ENCODE results near the gene HBG2.
"Not testable (repeated sequence)": the region's sequence is repeated elsewhere in the genome, so short reads cannot be mapped to it uniquely, and the experiment has no call there.

HBG2 gene

DNA sequence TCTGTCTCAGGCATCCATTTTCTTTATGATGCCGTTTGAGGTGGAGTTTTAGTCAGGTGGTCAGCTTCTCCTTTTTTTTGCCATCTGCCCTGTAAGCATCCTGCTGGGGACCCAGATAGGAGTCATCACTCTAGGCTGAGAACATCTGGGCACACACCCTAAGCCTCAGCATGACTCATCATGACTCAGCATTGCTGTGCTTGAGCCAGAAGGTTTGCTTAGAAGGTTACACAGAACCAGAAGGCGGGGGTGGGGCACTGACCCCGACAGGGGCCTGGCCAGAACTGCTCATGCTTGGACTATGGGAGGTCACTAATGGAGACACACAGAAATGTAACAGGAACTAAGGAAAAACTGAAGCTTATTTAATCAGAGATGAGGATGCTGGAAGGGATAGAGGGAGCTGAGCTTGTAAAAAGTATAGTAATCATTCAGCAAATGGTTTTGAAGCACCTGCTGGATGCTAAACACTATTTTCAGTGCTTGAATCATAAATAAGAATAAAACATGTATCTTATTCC, 26.1 kb upstream of the HBG2 start:
- DNase-seq, result no peak

DNA sequence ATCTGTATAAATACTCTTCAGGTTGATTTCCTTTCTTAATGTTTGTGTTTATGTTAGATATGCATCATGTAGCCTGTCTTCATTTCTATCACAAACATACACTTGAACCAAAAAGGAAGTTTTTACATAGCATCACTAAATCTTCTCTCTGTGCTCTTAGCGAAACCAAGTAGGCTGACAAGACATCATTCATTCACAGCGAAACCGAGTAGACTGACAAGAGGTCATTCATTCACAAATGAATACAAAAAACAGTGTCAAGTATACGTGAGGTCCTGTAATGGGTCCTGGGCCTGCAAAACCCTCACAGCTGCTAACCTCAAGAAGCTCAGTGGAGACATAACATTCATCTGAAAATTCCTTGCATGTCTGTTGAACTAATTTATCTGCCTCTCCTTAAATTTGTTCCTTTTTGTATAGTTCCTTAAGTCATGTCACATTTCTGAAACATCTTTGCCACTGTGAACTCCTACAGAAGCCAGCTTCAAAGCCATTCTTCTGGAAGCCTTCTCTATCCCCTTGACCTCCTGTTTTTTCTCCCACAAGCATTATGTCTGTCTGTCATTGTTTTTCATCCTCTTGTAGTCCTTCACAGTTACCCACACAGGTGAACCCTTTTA, 25.0 kb upstream of the HBG2 start:
- no peak for DNase-seq

DNA sequence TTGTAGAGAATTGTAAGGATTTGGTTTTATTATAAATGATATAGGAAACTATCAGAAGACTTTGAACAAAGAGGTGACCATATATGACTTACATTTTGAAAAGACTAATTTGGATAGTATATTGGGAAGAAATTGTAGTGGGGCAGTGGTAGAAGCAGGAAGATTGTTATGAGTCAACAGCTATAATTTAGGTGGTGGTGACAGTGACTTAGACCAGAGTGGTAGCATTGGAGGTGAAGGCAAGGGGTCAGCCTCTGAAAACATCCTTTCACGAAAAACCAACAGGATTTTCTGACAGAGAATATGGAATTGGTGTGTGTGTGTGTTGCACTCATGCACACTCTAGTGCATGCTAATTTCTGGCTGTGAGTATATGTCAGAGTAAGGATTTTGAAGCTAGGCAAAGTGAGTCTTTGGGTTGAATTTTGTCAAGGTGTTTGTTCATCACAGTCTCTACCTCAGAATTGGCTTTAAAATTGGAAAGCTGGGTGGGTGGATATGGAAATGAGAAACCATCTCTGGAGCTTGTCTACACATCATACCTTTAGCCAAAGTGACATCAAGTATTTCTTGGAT, 23.3 kb upstream of the HBG2 start:
- no peak for DNase-seq

DNA sequence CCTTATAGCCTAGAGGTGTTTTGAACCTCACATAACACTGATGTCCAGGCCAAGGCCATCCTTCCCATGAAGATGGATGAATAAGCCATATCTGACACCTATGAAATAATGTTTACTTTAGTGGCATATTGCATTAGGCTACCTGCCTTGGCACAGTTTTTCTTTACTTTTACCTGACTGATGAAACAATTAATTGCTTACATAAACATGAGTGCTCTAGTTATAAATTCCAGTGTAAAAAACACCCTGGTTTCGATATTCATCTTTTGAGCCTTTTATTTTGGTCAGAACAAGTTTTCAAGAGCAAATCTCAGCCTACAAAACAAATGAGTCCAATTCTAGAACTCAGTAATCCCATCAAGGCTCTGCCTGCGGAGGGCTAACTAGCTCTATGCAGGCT, 22.1 kb upstream of the HBG2 start:
- DNase-seq, result no peak

DNA sequence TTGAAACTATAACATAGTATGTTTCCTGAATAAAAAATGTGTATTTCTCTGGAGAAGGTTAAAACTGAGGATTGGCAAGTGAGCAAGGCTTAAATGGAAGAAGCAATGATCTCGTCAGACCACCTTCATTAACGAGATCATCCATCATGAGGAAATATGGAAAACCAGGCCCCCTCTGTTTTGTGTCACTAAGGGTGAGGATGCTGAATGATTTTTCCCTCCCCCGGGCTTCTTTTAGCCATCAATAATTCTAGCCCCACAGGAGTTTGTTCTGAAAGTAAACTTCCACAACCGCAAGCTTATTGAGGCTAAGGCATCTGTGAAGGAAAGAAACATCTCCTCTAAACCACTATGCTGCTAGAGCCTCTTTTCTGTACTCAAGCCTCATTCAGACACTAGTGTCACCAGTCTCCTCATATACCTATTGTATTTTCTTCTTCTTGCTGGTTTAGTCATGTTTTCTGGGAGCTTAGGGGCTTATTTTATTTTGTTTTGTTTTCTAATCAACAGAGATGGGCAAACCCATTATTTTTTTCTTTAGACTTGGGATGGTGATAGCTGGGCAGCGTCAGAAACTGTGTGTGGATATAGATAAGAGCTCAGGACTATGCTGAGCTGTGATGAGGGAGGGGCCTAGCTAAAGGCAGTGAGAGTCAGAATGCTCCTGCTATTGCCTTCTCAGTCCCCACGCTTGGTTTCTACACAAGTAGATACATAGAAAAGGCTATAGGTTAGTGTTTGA, 21.0 kb upstream of the HBG2 start:
- no peak for DNase-seq

DNA sequence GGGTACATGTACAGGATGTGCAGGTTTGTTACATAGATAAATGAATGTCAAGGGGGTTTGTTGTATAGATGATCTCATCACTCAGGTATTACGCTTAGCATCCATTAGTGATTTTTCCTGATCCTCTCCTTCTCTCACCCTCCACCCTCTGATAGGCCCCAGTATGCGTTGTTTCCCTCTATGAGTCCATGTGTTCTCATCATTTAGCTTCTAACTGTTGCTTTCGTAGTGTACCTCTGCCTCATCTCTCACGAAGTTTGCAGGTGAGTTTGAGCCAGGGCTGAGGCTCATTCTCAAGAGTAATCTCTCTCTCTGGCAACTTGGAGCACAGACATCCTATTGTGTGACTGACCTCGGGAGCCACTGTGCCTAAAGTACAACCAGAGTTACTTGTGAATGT, 19.8 kb upstream of the HBG2 start:
- no peak for DNase-seq

DNA sequence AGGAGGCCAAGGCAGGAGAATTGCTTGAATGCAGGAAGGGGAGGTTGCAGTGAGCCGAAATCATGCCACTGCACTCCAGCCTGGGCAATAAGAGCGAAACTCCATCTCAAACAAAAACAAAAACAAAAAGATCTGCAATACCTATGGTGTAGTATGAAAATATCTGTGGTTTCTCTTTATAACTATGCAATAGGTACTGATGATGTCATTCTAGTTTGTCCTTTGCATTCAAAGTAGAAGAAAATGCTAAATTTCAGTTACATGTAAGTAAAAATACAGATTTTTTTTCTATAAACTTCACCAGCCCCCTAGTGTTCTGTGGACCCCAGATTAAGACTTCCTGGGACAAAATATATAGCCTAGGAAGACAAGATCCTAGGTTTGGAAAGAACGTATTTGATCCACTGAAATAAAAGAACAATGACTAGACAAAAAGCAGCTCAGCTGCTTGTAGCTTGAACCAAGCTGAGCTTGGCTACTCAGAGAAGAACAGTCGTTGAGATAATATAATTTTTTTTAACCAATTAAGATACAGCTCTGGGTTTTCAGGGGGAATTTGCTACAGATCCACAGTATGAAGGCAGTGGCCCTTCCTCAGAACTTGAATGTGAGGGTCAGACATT, 17.9 kb upstream of the HBG2 start:
- no peak for DNase-seq

DNA sequence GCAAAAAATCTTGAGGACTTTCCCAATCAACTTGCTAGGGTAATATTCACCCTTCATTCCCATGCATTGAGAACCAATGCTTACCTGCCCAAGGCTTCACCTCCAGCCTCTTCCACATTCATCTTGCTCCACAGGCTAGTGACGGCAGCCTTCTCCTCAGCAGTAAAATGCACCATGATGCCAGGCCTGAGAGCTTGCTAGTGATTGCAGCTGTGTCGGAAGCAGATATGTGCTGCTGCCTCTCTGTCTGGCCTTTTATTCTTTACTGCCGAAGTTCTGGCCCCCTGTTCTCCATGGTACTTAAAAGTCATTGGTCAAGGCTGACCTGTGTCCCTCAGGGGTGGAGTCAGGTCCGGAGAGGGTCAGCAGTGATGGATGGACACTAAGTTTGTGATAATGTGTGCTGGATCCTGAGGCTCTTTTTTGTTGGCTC, 15.2 kb upstream of the HBG2 start, which contains the start of gene HBE1:
TSS of gene HBE1 (minus strand) at position 231 of the 433 bp plus-strand sequence. CDS start at position 176, 55 bp downstream.
- DNase-seq, result no peak

DNA sequence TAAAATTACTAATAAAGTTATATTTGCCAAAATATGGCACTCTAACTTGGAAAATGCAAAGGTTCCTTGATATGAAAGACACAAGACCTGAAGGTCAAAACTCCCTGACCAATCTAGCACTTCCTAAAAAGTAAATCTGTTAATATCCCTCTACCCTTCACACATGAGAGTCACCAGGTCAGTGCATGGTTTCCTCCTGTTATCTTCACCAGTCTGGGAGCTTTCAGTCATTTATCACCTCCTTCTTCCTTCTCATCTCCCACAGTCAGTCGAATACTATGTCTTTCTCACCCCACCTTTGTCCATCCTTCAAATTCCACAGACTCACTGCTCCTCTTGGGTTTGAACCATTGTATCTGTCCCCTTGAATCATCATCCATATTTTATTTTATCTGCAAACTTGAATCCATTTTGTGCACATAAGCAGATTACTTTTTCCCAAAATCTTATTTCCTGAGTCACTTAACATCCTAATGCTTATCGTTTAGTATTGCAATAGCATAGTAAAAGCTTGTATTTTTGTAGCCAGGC, 12.5 kb upstream of the HBG2 start:
- no peak for DNase-seq

DNA sequence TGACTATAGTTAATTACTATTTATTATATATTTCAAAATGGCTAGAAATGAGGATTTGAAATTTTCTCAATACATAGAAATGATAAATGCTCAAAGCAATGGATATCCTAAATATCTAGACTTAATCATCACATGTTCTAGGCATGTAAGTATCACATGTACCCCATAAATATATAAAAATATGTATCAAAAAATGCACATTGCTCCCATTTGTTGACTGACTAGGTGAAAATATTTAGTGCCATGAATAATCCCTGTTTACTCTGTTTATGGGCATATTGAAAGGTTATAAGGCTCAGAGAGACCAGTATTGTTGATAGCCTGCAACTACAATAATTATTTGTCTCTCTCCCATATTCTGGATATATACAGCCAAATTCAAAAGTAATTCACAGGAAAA, 12.0 kb upstream of the HBG2 start:
- DNase-seq, result no peak

DNA sequence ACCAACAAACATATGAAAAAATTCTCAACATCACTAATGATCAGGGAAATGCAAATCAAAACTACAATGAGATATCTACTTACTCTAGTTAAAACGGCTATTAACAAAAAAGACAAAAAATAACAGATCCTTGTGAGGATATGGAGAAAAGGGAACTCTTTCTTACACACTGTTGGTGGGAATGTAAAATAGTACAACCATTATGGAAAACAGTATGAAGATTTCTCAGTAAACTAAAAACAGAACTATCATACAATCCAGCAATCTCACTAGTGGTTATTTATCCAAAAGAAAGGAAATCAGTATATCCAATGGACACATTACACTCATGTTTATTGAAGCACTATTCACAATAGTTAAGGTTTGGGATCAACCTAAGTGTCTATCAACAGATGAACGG, 11.3 kb upstream of the HBG2 start:
- DNase-seq, result no peak

DNA sequence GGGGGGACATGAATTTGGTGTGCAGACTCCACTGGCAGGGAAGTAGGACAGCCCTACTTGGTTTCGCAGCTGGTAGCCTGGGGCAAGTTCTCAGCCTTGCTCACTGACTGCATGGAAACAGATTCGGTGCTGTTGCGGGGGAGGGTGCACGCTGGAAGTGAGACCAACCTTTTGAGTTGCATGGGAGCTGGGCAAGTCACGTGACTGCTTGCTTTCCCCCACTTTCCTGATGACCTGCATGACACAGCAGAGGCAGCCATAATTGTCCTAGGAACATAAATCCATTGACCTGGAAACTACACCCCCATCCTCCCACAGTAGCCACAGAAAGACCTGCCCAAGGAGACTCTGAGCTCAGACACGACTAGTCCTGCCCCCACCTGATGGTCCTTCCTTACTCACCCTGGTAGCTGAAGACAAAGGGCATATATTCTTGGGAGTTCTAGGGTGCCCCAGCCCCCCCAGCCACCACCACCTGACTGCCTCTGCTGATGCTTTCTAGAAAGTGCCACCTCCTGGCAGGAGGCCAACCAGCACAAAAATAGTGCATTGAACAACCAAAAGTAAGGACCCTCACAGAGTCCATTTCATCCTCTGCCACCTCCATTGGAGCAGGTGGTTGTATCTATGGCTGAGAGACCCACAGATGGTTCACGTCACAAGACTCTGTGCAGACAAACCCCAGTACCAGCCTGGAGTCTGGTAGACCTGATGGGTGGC, 4.1 kb upstream of the HBG2 start:
- no peak for DNase-seq

DNA sequence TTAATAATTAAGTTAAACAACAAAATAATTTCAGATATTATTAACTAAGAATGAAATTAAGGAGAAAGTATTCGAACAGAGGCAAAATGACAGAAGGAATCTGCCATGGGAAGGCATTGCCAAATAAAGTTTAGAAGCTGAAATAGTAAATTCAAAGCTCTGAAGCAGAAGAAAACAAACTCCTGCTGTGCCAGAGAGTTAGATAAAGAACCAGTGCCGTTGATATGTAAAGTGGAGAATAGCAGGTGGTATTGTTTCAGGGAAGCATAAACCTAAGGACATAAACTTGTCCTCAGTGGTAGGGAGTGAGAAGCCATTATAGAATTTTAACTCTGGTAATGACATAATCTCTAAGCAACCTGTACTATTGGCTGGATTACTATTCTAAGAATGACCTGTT, 2.7 kb upstream of the HBG2 start:
- no peak for DNase-seq

DNA sequence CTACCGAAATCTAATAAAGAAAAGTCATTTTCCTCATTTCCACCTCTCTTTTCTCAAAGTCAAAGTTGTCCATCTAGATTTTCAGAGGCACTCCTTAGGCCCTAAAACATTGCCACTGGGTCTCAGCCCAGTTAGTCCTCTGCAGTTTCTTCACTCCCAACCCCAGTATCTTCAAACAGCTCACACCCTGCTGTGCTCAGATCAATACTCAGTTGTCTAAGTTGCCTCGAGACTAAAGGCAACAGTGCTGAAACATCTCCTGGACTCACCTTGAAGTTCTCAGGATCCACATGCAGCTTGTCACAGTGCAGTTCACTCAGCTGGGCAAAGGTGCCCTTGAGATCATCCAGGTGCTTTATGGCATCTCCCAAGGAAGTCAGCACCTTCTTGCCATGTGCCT, 558 bp downstream of the HBG2 start:
- not testable (repeated sequence) for DNase-seq

DNA sequence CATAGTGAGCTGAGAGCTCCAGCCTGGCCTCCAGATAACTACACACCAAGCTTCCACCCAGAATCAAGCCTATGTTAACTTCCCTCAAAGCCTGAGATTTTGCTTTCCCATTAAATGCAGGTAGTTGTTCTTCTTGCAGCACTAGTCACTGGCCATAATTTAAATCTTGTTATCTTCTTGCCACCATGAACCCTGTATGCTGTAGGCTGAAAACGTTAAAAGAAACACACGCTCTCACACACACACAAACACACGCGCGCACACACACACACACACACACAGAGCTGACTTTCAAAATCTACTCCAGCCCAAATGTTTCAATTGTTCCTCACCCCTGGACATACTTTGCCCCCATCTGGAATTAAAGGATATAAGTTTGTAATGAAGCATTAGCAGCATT, 1.1 kb downstream of the HBG2 start:
- not testable (repeated sequence) for DNase-seq

DNA sequence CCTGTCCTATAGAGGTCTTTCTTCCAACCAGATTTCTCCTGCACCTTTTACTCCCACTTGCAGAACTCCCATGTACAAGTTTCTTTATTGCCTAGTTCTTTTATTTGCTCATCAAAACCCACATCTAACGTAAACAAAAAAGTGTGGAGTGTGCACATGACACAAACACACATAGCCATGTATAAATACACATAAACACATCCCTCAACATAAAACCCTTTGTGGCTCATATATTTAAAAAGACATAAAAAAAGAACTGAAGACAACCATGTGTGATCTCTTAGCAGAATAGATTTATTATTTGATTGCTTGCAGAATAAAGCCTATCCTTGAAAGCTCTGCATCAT, 1.7 kb downstream of the HBG2 start:
- no peak for DNase-seq

DNA sequence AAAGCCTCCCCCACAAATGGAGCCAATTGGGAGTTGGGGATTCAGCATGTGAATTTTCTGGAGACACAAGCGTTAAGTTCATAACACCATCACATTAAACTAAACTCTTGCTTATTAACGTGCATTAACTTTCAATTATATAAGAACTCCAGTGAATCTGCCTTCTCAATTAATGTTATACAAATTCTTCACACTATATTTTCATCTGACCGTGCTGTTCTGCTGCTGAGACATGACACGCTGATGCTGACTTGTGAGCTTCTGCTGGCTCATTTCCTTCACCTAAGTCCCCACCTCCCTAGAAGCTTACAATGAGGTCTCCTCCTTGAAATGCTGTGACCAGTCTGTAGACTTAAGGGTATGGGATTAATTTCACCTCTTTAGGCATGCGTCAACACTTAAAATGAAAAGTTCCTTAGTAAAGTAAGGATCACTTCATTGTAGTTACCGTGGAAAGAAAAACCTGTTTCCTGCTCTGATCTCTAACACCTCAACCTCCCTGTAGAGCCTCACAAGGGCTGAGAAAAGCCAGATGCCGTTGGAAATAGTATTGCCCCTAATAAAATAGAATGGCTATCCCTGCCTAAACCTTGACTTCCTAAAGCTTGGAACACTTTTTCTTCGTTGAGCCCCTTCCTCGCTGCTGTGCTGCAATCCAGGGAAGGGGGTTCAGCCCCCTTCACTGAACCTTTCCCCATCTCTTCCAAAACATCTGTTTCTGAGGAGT, 2.2 kb downstream of the HBG2 start:
- DNase-seq, result no peak

DNA sequence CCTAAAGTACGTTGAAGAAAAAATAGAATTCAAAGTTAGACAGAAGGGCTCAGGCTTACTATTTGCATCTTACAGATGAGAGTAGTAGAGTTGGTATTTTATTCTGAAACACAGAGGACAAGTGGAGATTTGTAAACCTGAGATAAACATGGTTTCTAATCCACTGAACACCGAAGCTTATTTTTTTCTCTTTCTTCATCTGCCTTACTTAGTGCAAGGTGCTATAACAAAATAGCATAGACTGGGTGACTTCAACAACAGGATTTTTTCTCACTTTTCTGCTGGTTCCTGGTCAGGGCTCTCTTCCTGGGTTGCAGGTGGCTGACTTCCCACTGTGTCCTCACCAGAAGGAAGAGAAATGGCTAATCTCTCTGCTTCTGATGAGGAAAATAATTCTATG, 2.8 kb downstream of the HBG2 start:
- DNase-seq, result no peak

DNA sequence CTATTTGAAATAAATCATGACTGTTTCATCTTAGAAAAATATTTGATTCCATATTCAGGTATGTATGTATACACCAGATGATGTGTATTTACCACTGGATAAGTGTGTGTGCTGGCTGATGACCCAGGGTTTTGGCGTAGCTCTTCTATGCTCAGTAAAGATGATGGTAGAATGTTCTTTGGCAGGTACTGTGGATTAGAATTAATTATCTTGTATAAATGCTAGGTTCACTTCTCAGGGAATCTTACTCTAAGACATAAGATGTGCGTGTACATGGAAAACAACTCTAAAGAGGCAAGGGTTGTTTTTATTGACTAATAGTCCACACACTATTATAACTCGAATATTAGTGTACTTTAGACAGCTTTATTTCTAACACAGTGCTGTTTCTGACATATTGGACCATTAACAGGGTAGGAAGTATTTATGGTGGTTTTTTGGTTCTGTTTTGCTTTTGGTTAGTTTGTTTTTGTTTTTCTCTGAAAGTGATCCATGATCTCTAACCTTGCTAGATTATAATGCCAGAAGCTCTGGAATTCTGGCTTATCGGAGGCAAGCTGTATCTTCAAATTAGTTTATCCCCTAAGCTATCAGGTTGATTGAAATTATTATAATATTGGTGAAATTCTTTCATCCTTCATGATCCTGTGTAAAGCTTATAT, 3.9 kb downstream of the HBG2 start:
- DNase-seq, result no peak

DNA sequence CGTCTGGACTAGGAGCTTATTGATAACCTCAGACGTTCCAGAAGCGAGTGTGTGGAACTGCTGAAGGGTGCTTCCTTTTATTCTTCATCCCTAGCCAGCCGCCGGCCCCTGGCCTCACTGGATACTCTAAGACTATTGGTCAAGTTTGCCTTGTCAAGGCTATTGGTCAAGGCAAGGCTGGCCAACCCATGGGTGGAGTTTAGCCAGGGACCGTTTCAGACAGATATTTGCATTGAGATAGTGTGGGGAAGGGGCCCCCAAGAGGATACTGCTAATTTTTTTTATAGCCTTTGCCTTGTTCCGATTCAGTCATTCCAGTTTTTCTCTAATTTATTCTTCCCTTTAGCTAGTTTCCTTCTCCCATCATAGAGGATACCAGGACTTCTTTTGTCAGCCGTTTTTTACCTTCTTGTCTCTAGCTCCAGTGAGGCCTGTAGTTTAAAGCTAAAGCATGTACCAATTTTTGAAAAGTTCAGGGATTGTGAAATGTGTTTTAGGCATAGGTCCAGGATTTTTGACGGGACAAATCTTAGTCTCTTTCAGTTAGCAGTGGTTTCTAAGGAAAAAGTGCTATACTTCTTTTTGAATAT, 4.7 kb downstream of the HBG2 start, which contains the start of gene HBG1:
TSS of gene HBG1 (minus strand) at position 51 of the 590 bp plus-strand sequence. CDS start 53 bp downstream, outside the sequence.
- DNase-seq, result not testable (repeated sequence)

DNA sequence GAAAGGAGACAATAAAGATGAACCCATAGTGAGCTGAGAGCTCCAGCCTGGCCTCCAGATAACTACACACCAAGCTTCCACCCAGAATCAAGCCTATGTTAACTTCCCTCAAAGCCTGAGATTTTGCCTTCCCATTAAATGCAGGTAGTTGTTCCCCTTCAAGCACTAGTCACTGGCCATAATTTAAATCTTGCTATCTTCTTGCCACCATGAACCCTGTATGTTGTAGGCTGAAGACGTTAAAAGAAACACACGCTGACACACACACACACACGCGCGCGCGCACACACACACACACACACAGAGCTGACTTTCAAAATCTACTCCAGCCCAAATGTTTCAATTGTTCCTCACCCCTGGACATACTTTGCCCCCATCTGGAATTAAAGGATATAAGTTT, 6.1 kb downstream of the HBG2 start:
- not testable (repeated sequence) for DNase-seq
